CD14-positive monocyte (primary cell): Measurements from ENCODE around the gene GAST. TPM values are rescaled to one million over a fixed set of nuclear protein-coding genes. Genes with fewer than 3 reads are reported as not detected.
A peak's percentile ranks its signal among the peaks of the same experiment; 100 is the strongest.

Experiments
- DNase-seq, 3 donors: peaks; one replicate each; pipeline ENCODE4 v3.0.0-alpha.2; 2011 to 2022
- H2AFZ ChIP-seq: 2 replicates; pipeline ENCODE4 v1.6.0; 2012; ENCODE audit warnings: mild to moderate bottlenecking, low read depth, low read length, inconsistent platforms; ENCODE audit not compliant: insufficient read depth, poor library complexity, severe bottlenecking
- H3K27ac ChIP-seq, 2 donors: 1 replicate in 1 of 2; 2 replicates in 1 of 2; pipeline ENCODE4 v1.5.1; 2012 to 2013; ENCODE audit warnings: low read length in 2 of 2, control low read depth in 1 of 2, inconsistent platforms in 1 of 2, low read depth in 1 of 2, mild to moderate bottlenecking in 1 of 2
- H3K27me3 ChIP-seq, 2 donors: one replicate each; pipeline versions ENCODE4 v1.6.0 to v1.6.1; 2011 to 2013; ENCODE audit warnings: low read length in 2 of 2; ENCODE audit not compliant: control insufficient read depth in 2 of 2, insufficient read depth in 2 of 2
- H3K36me3 ChIP-seq, 2 donors: replicated peaks in 1 of 2; 1 replicate in 1 of 2; 2 replicates in 1 of 2; pipeline versions ENCODE4 v1.5.1 to v1.6.1; 2012 to 2013; ENCODE audit warnings: low read length in 2 of 2, control low read depth in 1 of 2, inconsistent platforms in 1 of 2, mild to moderate bottlenecking in 1 of 2; ENCODE audit not compliant: insufficient read depth in 2 of 2, control insufficient read depth in 1 of 2
- H3K4me1 ChIP-seq, 2 donors: 1 replicate in 1 of 2; 2 replicates in 1 of 2; pipeline versions ENCODE4 v1.5.1 to v1.6.1; 2012 to 2013; ENCODE audit warnings: low read length in 2 of 2, control low read depth in 1 of 2, inconsistent platforms in 1 of 2, mild to moderate bottlenecking in 1 of 2, moderate library complexity in 1 of 2; ENCODE audit not compliant: insufficient read depth in 2 of 2, control insufficient read depth in 1 of 2
- H3K4me2 ChIP-seq: replicated peaks from 2 replicates; pipeline ENCODE3; 2012; ENCODE audit warnings: low read length, moderate library complexity, mild to moderate bottlenecking; ENCODE audit not compliant: poor library complexity, severe bottlenecking; ENCODE audit errors: extremely low read depth
- H3K4me3 ChIP-seq, 3 experiments: fragments of 200-600 bp in 1 of 3; sonication (generic) in 1 of 3; replicated peaks in 1 of 3; 1 replicate in 2 of 3; 2 replicates in 1 of 3; pipeline ENCODE4 v1.5.1; 2011 to 2013; ENCODE audit warnings: low read length in 3 of 3, mild to moderate bottlenecking in 3 of 3, control low read depth in 2 of 3, low read depth in 2 of 3, inconsistent platforms in 1 of 3, moderate library complexity in 1 of 3
- H3K79me2 ChIP-seq: 2 replicates; pipeline ENCODE4 v1.6.0; 2012; ENCODE audit warnings: mild to moderate bottlenecking, control low read depth, inconsistent platforms, low read length, moderate library complexity; ENCODE audit not compliant: insufficient read depth
- H3K9ac ChIP-seq: 2 replicates; pipeline ENCODE4 v1.6.0; 2017; ENCODE audit warnings: low read length, mild to moderate bottlenecking; ENCODE audit not compliant: insufficient read depth, poor library complexity, severe bottlenecking
- H3K9me3 ChIP-seq, 2 donors: replicated peaks in 1 of 2; 1 replicate in 1 of 2; 2 replicates in 1 of 2; pipeline versions ENCODE4 v1.5.1 to v1.6.1; 2012 to 2013; ENCODE audit warnings: low read length in 2 of 2, control low read depth in 1 of 2; ENCODE audit not compliant: control insufficient read depth in 1 of 2, insufficient read depth in 1 of 2
- H4K20me1 ChIP-seq: 2 replicates; pipeline ENCODE4 v1.6.0; 2012; ENCODE audit warnings: mild to moderate bottlenecking, low read length, control low read depth, moderate library complexity; ENCODE audit not compliant: insufficient read depth
- H3K27ac Mint-ChIP-seq, 7 donors: one replicate each; pipeline ENCODE4 v1.8.0; 2020; ENCODE audit warnings: mild to moderate bottlenecking in 7 of 7, mixed read lengths in 7 of 7, moderate library complexity in 6 of 7, inconsistent platforms in 2 of 7
- H3K27me3 Mint-ChIP-seq, 3 donors: one replicate each; pipeline ENCODE4 v1.8.0; 2021 to 2022; ENCODE audit warnings: low read depth in 3 of 3, mild to moderate bottlenecking in 3 of 3, mixed read lengths in 3 of 3, moderate library complexity in 3 of 3, inconsistent platforms in 1 of 3
- H3K36me3 Mint-ChIP-seq, 2 donors: one replicate each; pipeline ENCODE4 v1.8.0; 2020; ENCODE audit warnings: mixed read lengths in 2 of 2, inconsistent platforms in 1 of 2, mild to moderate bottlenecking in 1 of 2
- H3K4me1 Mint-ChIP-seq: one replicate; pipeline ENCODE4 v1.8.0; 2020; ENCODE audit warnings: mild to moderate bottlenecking, mixed read lengths
- H3K4me3 Mint-ChIP-seq, 2 donors: one replicate each; pipeline ENCODE4 v1.8.0; 2020; ENCODE audit warnings: mild to moderate bottlenecking in 2 of 2, mixed read lengths in 2 of 2, moderate library complexity in 1 of 2
- H3K9me3 Mint-ChIP-seq, 7 donors: one replicate each; pipeline ENCODE4 v1.8.0; 2020 to 2022; ENCODE audit warnings: mixed read lengths in 7 of 7, mild to moderate bottlenecking in 6 of 7, moderate library complexity in 6 of 7, inconsistent platforms in 2 of 7
- CTCF ChIP-seq: fragments of 200-600 bp; IDR thresholded peaks from one replicate; pipeline ENCODE4 v1.8.0; 2022; ENCODE audit warnings: antibody characterized with exemption, mild to moderate bottlenecking
- WGBS: methylation state at CpG from one replicate; pipeline ENCODE4 v1.1.5; 2013; ENCODE audit warnings: missing lambda C conversion rate; ENCODE audit not compliant: insufficient coverage; 5-methylcytosine and 5-hydroxymethylcytosine counted together
- intact Hi-C, 2 donors: fragments of 100-400 bp; cut with micrococcal nuclease; formaldehyde crosslinking; loops; one replicate each; pipeline versions ENCODE4 v1.15.0 to v1.15.1; 2023
- polyA plus RNA-seq, 3 donors: library from polyadenylated mRNA; depleted of rRNA in 1 of 3; unstranded in 2 of 3; stranded (reverse) in 1 of 3; fragments of 300-500 nt in 2 of 3; fragments of >200 nt in 1 of 3; fragmentation: Illumina TruSeq in 2 of 3; gene quantifications; 1 replicate in 2 of 3; 2 replicates in 1 of 3; pipeline ENCODE4 v1.2.3, GENCODE V29; 2012 to 2021

Gene GAST
- polyA plus RNA-seq, 3 donors, result not detected

GRCh38 chr17:41748275-41748674 is 36.1 kb downstream of the GAST start:
- no peak overlapping the region for H3K4me3 ChIP-seq
- no peak overlapping the region for H3K4me2 ChIP-seq
- no peaks in the 10 kb centered on the region for H3K36me3 ChIP-seq
- no peaks in the 10 kb centered on the region for H3K27me3 ChIP-seq
- H3K9me3 ChIP-seq, result no peaks in the 10 kb centered on the region
- H3K4me1 ChIP-seq, result no peaks in the 10 kb centered on the region
- no peak for TF ChIP-seq CTCF
- Mint-ChIP-seq H3K27me3 (peaks cover 0 to 6% (median 2%) of the 10 kb centered on the region in 3 donors), H3K4me3 (no peak overlapping the region), H3K27ac (no peak overlapping the region), H3K9me3 (peaks cover 0 to 3% (median 0%) of the 10 kb centered on the region in 7 donors), H3K36me3 (no peaks in the 10 kb centered on the region), H3K4me1 (no peaks in the 10 kb centered on the region)
- H3K79me2 ChIP-seq, result no peaks in the 10 kb centered on the region
- intact Hi-C loops, result no loop called here
- H3K27ac ChIP-seq, result no peak overlapping the region
- 94% methylated on average over 5 of the region's 6 CpGs for WGBS
- DNase-seq, result no peak
- H4K20me1 ChIP-seq, result no peaks in the 10 kb centered on the region
- no peak overlapping the region for H2AFZ ChIP-seq
- no peak overlapping the region for H3K9ac ChIP-seq

GRCh38 chr17:41750862-41751261 is 38.7 kb downstream of the GAST start:
- H3K36me3 Mint-ChIP-seq, result peaks cover 0 to 2% of the 10 kb centered on the region in 2 donors
- Histone ChIP-seq H3K36me3 (peaks cover 0 to 11% of the 10 kb centered on the region in 2 donors), H3K9ac (no peak overlapping the region), H3K27ac (no peak overlapping the region), H3K4me1 (no peaks in the 10 kb centered on the region), H3K79me2 (no peaks in the 10 kb centered on the region), H4K20me1 (no peaks in the 10 kb centered on the region), H3K9me3 (no peaks in the 10 kb centered on the region), H3K27me3 (no peaks in the 10 kb centered on the region), H2AFZ (no peak overlapping the region), H3K4me3 (no peak overlapping the region), H3K4me2 (no peak overlapping the region)
- peak overlapping the region in 3 of 7 donors; percentile 27 to 59 (median 45) for H3K27ac Mint-ChIP-seq
- no peak overlapping the region for H3K4me3 Mint-ChIP-seq
- TF ChIP-seq CTCF, result no peak
- peaks cover 0 to 6% (median 2%) of the 10 kb centered on the region in 3 donors for H3K27me3 Mint-ChIP-seq
- H3K4me1 Mint-ChIP-seq, result no peaks in the 10 kb centered on the region
- WGBS, result no CpG with 5 or more reads among the region's 4 CpGs
- DNase-seq, result no peak
- H3K9me3 Mint-ChIP-seq, result peaks cover 0 to 3% (median 0%) of the 10 kb centered on the region in 7 donors
- intact Hi-C loops, result no loop called here
